OCI-LY7 (cell line): ENCODE measurements around the gene SPATA32. TPM values are rescaled to one million over a fixed set of nuclear protein-coding genes. Genes with fewer than 3 reads are reported as not detected.
A peak's percentile ranks its signal among the peaks of the same experiment; 100 is the strongest.

Experiments
- BruUV-seq: library from RNA; stranded (reverse); fragments of 400-500 nt; replicated peaks from 2 replicates; lab custom pipeline; 2021; lab: Mats Ljungman, UMichigan
- CTCF ChIA-PET: fragments of 300-600 bp; sonication (Branson Sonifier 250); formaldehyde crosslinking; loops from one replicate; lab custom pipeline; 2022; ENCODE audit warnings: antibody characterized with exemption; ENCODE audit not compliant: unreplicated experiment; lab: Charles Lee
- POLR2A ChIA-PET: fragments of 300-600 bp; sonication (Branson Sonifier 250); formaldehyde crosslinking; loops from one replicate; lab custom pipeline; 2022; ENCODE audit warnings: antibody characterized with exemption; lab: Charles Lee
- DNase-seq: peaks from one replicate; pipeline ENCODE4 v3.0.0-alpha.2; 2015; ENCODE audit warnings: low spot score
- H2AFZ ChIP-seq: fragments of 200-600 bp; sonication (generic), shearing (Covaris generic); 2 replicates; pipeline ENCODE4 v1.6.1; 2014; ENCODE audit warnings: mild to moderate bottlenecking, antibody characterized with exemption, low read length, moderate library complexity
- H3K27ac ChIP-seq: fragments of 200-600 bp; sonication (generic); 2 replicates; pipeline ENCODE4 v1.5.1; 2014; ENCODE audit warnings: mixed run types, low read depth, mild to moderate bottlenecking, moderate library complexity, low read length, inconsistent platforms; ENCODE audit not compliant: poor library complexity, severe bottlenecking
- H3K36me3 ChIP-seq: fragments of 200-600 bp; sonication (generic); 2 replicates; pipeline ENCODE4 v1.6.1; 2014; ENCODE audit warnings: mild to moderate bottlenecking, antibody characterized with exemption, low read length, moderate library complexity, mixed read lengths; ENCODE audit not compliant: insufficient read depth
- H3K4me1 ChIP-seq: fragments of 200-600 bp; sonication (generic); 2 replicates; pipeline ENCODE4 v1.5.1; 2014; ENCODE audit warnings: mild to moderate bottlenecking, low read length; ENCODE audit not compliant: insufficient read depth, poor library complexity, severe bottlenecking
- H3K4me2 ChIP-seq: fragments of 200-600 bp; sonication (generic); 2 replicates; pipeline ENCODE4 v1.6.1; 2014; ENCODE audit warnings: mild to moderate bottlenecking, low read length
- H3K4me3 ChIP-seq: fragments of 200-600 bp; sonication (generic); 2 replicates; pipeline ENCODE4 v1.5.1; 2014; ENCODE audit warnings: mild to moderate bottlenecking, low read depth, low read length; ENCODE audit not compliant: poor library complexity, severe bottlenecking
- H3K79me2 ChIP-seq: fragments of 200-600 bp; sonication (generic); 2 replicates; pipeline ENCODE4 v1.6.1; 2016; ENCODE audit warnings: low read depth, mild to moderate bottlenecking, low read length, moderate library complexity, mixed read lengths; ENCODE audit not compliant: insufficient read depth
- H3K9me2 ChIP-seq: fragments of 200-600 bp; sonication (generic); 2 replicates; pipeline ENCODE4 v1.6.1; 2016; ENCODE audit warnings: mild to moderate bottlenecking, low read length, mixed read lengths; ENCODE audit not compliant: insufficient read depth
- H3K9me3 ChIP-seq: fragments of 200-600 bp; sonication (generic); 2 replicates; pipeline ENCODE4 v1.6.1; 2014; ENCODE audit warnings: mild to moderate bottlenecking, mixed run types, low read length, mixed read lengths
- H4K20me1 ChIP-seq: fragments of 200-600 bp; sonication (generic); 2 replicates; pipeline ENCODE4 v1.6.1; 2014; ENCODE audit warnings: mild to moderate bottlenecking, antibody characterized with exemption, low read length, moderate library complexity, mixed read lengths; ENCODE audit not compliant: insufficient read depth
- CTCF ChIP-seq: fragments of 200-600 bp; sonication (generic); conservative IDR thresholded peaks from 2 replicates; pipeline ENCODE4 v1.5.1; 2014; ENCODE audit warnings: mild to moderate bottlenecking, antibody characterized with exemption, low read length, moderate library complexity, mixed read lengths
- EZH2phosphoT487 ChIP-seq: fragments of 200-600 bp; sonication (generic); IDR thresholded peaks from 2 replicates; pipeline ENCODE4 v1.6.1; 2018; ENCODE audit warnings: low read depth, borderline replicate concordance, mild to moderate bottlenecking, mixed run types, antibody characterized with exemption, low read length, moderate library complexity, mixed read lengths
- intact Hi-C: fragments of 100-400 bp; cut with micrococcal nuclease; formaldehyde crosslinking; loops from one replicate; pipeline ENCODE4 v1.10.0; 2022; ENCODE audit not compliant: unreplicated experiment
- total RNA-seq, 2 experiments: library from RNA; depleted of rRNA in 1 of 2; stranded (reverse); fragments of >200 nt in 1 of 2; shearing (Covaris generic) in 1 of 2; gene quantifications; 2 replicates each; pipeline ENCODE4 v1.2.3, GENCODE V29; 2014 to 2022

The SPATA32 gene
- total RNA-seq, 2 experiments from 2014 or later = not detected

- no TSS peak for BruUV-seq
- POLR2A ChIA-PET = no interaction called here
Measured at GRCh38 chr17:45262516-45263476, 902 bp upstream of the SPATA32 start.

GRCh38 chr17:45260204-45260783 lies 1.6 kb downstream of the SPATA32 start:
- H3K27ac ChIP-seq = no peak overlapping the region
- H2AFZ ChIP-seq = no peak overlapping the region
- no TSS peak for BruUV-seq
- no peak overlapping the region for H3K4me3 ChIP-seq
- ChIA-PET CTCF (no interaction called here), POLR2A (no interaction called here)
- peaks cover 22% of the 10 kb centered on the region for H3K36me3 ChIP-seq
- no peak overlapping the region for H3K4me2 ChIP-seq
- no peaks in the 10 kb centered on the region for H3K9me3 ChIP-seq
- H4K20me1 ChIP-seq = no peaks in the 10 kb centered on the region
- H3K4me1 ChIP-seq = peaks cover 19% of the 10 kb centered on the region
- H3K9me2 ChIP-seq = no peaks in the 10 kb centered on the region
- no peak for TF ChIP-seq CTCF
- TF ChIP-seq EZH2phosphoT487 = no peak
- no peak for DNase-seq
- no peaks in the 10 kb centered on the region for H3K79me2 ChIP-seq
- intact Hi-C loops = no loop called here

More at GRCh38 chr17:45262516-45263476, 902 bp upstream of the SPATA32 start:
- CTCF ChIA-PET = no interaction called here
- peak overlapping the region; percentile 66 for H3K4me2 ChIP-seq
- no peak for DNase-seq
- H3K27ac ChIP-seq = no peak overlapping the region
- intact Hi-C loops = no loop called here
- H4K20me1 ChIP-seq = no peaks in the 10 kb centered on the region
- H2AFZ ChIP-seq = no peak overlapping the region
- H3K79me2 ChIP-seq = no peaks in the 10 kb centered on the region
- peaks cover 19% of the 10 kb centered on the region for H3K4me1 ChIP-seq
- H3K9me3 ChIP-seq = no peaks in the 10 kb centered on the region
- TF ChIP-seq CTCF = no peak
- no peak for TF ChIP-seq EZH2phosphoT487
- H3K9me2 ChIP-seq = no peaks in the 10 kb centered on the region
- H3K4me3 ChIP-seq = peak overlapping the region; percentile 59
- peaks cover 37% of the 10 kb centered on the region for H3K36me3 ChIP-seq
